K562 (cell line): ENCODE measurements around the gene CPN2. TPM values are rescaled to one million over a fixed set of nuclear protein-coding genes. Genes with fewer than 3 reads are reported as not detected.
A peak's percentile ranks its signal among the peaks of the same experiment; 100 is the strongest.

ENCODE experiments used
- CSDE1 ChIP-seq, 2 experiments: fragments of 450-650 bp; IDR thresholded peaks; 2 replicates each; pipeline ENCODE4 v1.6.1; 2016; ENCODE audit warnings: mild to moderate bottlenecking in 1 of 2
- E2F6 ChIP-seq, 2 experiments: IDR thresholded peaks; 2 replicates each; pipeline ENCODE4 v1.6.1; 2011; ENCODE audit warnings: borderline replicate concordance in 1 of 2, control low read depth in 1 of 2, low read depth in 1 of 2, low read length in 1 of 2, mild to moderate bottlenecking in 1 of 2, mixed read lengths in 1 of 2, moderate library complexity in 1 of 2; ENCODE audit not compliant: insufficient read depth in 1 of 2, insufficient read length in 1 of 2, poor library complexity in 1 of 2, severe bottlenecking in 1 of 2; ENCODE audit errors: extremely low read depth in 1 of 2
- EP400 ChIP-seq: fragments of 450-650 bp; IDR thresholded peaks from 2 replicates; pipeline ENCODE4 v1.6.1; 2017; ENCODE audit warnings: antibody characterized with exemption, mild to moderate bottlenecking, moderate library complexity
- ESRRA ChIP-seq: fragments of 450-650 bp; IDR thresholded peaks from 2 replicates; pipeline ENCODE4 v1.6.1; 2014; ENCODE audit warnings: low read depth, mild to moderate bottlenecking, moderate library complexity, borderline replicate concordance
- GTF3C2 ChIP-seq: IDR thresholded peaks from 3 replicates; pipeline ENCODE4 v1.6.1; 2011; ENCODE audit warnings: borderline replicate concordance, mild to moderate bottlenecking, moderate library complexity; ENCODE audit not compliant: insufficient read length; ENCODE audit errors: extremely low read depth
- HDAC2 ChIP-seq: fragments of 450-650 bp; IDR thresholded peaks from 2 replicates; pipeline ENCODE4 v1.6.1; 2016; ENCODE audit warnings: mild to moderate bottlenecking
- KDM5B ChIP-seq: fragments of 200-600 bp; sonication (generic); IDR thresholded peaks from 2 replicates; pipeline ENCODE4 v1.6.1; 2012; ENCODE audit warnings: low read depth, mild to moderate bottlenecking, moderate library complexity, low read length, control low read depth, inconsistent platforms; ENCODE audit not compliant: insufficient replicate concordance
- POLR2B ChIP-seq: fragments of 450-650 bp; IDR thresholded peaks from 2 replicates; pipeline ENCODE4 v1.6.1; 2018; ENCODE audit warnings: low read depth; ENCODE audit not compliant: partially characterized antibody
- VEZF1 ChIP-seq: fragments of 200-800 bp; sonication (Bioruptor generic); IDR thresholded peaks from 2 replicates; pipeline ENCODE4 v1.6.1; 2017; ENCODE audit warnings: missing genetic modification characterization, missing compliant biosample characterization
- ZC3H11A ChIP-seq: IDR thresholded peaks from 2 replicates; pipeline ENCODE4 v1.6.1; 2012; ENCODE audit warnings: low read depth, low read length, improper control_type of control experiment
- ZFP36 ChIP-seq: fragments of 150-350 bp; IDR thresholded peaks from 2 replicates; pipeline ENCODE4 v1.6.1; 2018; ENCODE audit warnings: low read length, low read depth; ENCODE audit not compliant: partially characterized antibody
- ZNF277 ChIP-seq: fragments of 250-450 bp; sonication (Bioruptor Pico); IDR thresholded peaks from 2 replicates; pipeline ENCODE4 v1.8.0; 2022; ENCODE audit warnings: inconsistent platforms, mild to moderate bottlenecking, moderate library complexity, borderline replicate concordance
- ZNF518B ChIP-seq: fragments of 250-450 bp; sonication (Bioruptor Pico); IDR thresholded peaks from 2 replicates; pipeline ENCODE4 v1.5.0; 2021; ENCODE audit warnings: mild to moderate bottlenecking, moderate library complexity
- ZNF766 ChIP-seq: fragments of 200-800 bp; sonication (Bioruptor generic); conservative IDR thresholded peaks from 2 replicates; pipeline ENCODE4 v1.6.1; 2016; ENCODE audit warnings: missing genetic modification characterization, missing compliant biosample characterization
- polyA plus RNA-seq, 8 experiments: library from polyadenylated mRNA; depleted of rRNA in 4 of 8; stranded (reverse) in 5 of 8; unstranded in 3 of 8; fragments of >200 nt; fragmentation: Nextera tagmentation in 2 of 8; fragmentation: Illumina TruSeq in 1 of 8; extraction: Ambion mirVana in 2 of 8; extraction: Trizol in 1 of 8; gene quantifications; 2 replicates each; pipeline versions ENCODE4 v1.2.1 to v1.2.3, GENCODE V29; 2011 to 2014; ENCODE audit warnings: inconsistent platforms in 1 of 8, missing spikeins in 1 of 8
- total RNA-seq, 7 experiments: library from RNA; depleted of rRNA in 6 of 7; stranded (reverse); fragments of >200 nt in 6 of 7; fragmentation: Illumina TruSeq in 2 of 7; extraction: Trizol in 2 of 7; gene quantifications; 2 replicates each; pipeline versions ENCODE4 v1.2.1 to v1.2.3, GENCODE V29; 2011 to 2021; ENCODE audit warnings: low replicate concordance in 1 of 7

CPN2 gene
- total and polyA plus RNA-seq, 9 of the 15 experiments (the other 6 are each of a cell fraction or from before 2014, with no cell fraction given), result not detected

- TF ChIP-seq GTF3C2, result peak; percentile 48
- no peak for TF ChIP-seq ZC3H11A
- TF ChIP-seq E2F6 (IDR thresholded peaks at IDR 0.05; ENCODE audit: borderline replicate concordance in 1 of 2, extremely low read depth in 1 of 2, insufficient read depth in 1 of 2, insufficient read length in 1 of 2, low read depth in 1 of 2, low read length in 1 of 2, poor library complexity in 1 of 2, severe bottlenecking in 1 of 2), result peak; percentile 57 to 62
- TF ChIP-seq VEZF1 (CRISPR knock-in tag), result peak; percentile 59
- TF ChIP-seq POLR2B, result no peak
- no peak for TF ChIP-seq ZNF518B
- TF ChIP-seq KDM5B, result no peak
- TF ChIP-seq ZFP36, result peak; percentile 98
- no peak for TF ChIP-seq CSDE1 (IDR thresholded peaks at IDR 0.05)
- no peak for TF ChIP-seq ZNF766 (CRISPR knock-in tag)
- TF ChIP-seq ESRRA, result peak; percentile 80
- peak; percentile 51; the same call in 1 of the 2 replicates for TF ChIP-seq HDAC2
- no peak for TF ChIP-seq ZNF277 (CRISPR knock-in tag)
- TF ChIP-seq EP400, result no peak
Measured at GRCh38 chr3:194315088-194315964, 35.8 kb downstream of the CPN2 start (continued).
